Dedifferentiated amniotic fluid mesenchymal stem cell (primary cell): ENCODE results near the gene CASR.

ENCODE experiments used
- DNase-seq: peaks from one replicate; pipeline ENCODE4 v3.0.0-alpha.2; 2016; ENCODE audit errors: extremely low spot score

Gene CASR

GRCh38 chr3:122213650-122214049 lies 30.2 kb downstream of the CASR start:
- no peak for DNase-seq

- no peak for DNase-seq
Measured at GRCh38 chr3:122214711-122215110, 31.2 kb downstream of the CASR start.

GRCh38 chr3:122215592-122216298 lies 32.3 kb downstream of the CASR start:
- DNase-seq, result no peak

- DNase-seq, result no peak
Measured at GRCh38 chr3:122217901-122218300, 34.4 kb downstream of the CASR start.

- no peak for DNase-seq
Measured at GRCh38 chr3:122219242-122219872, 35.9 kb downstream of the CASR start.

- no peak for DNase-seq
Measured at GRCh38 chr3:122227036-122227781, 43.7 kb downstream of the CASR start.

GRCh38 chr3:122230174-122230573 lies 46.7 kb downstream of the CASR start:
- no peak for DNase-seq

GRCh38 chr3:122231465-122232157 lies 48.1 kb downstream of the CASR start:
- DNase-seq, result no peak

- no peak for DNase-seq
Measured at GRCh38 chr3:122232485-122232884, 49.0 kb downstream of the CASR start.

- DNase-seq, result no peak
Measured at GRCh38 chr3:122233101-122233952, 49.9 kb downstream of the CASR start.

GRCh38 chr3:122234117-122234516 lies 50.6 kb downstream of the CASR start:
- DNase-seq, result no peak

GRCh38 chr3:122235147-122235546 lies 51.7 kb downstream of the CASR start:
- no peak for DNase-seq

- no peak for DNase-seq
Measured at GRCh38 chr3:122239112-122239511, 55.6 kb downstream of the CASR start.

- DNase-seq, result no peak
Measured at GRCh38 chr3:122245513-122246174, 62.2 kb downstream of the CASR start.

- DNase-seq, result no peak
Measured at GRCh38 chr3:122246199-122246598, 62.7 kb downstream of the CASR start.

GRCh38 chr3:122247087-122247824 lies 63.8 kb downstream of the CASR start:
- no peak for DNase-seq

GRCh38 chr3:122247825-122248185 lies 64.3 kb downstream of the CASR start:
- DNase-seq, result no peak

- DNase-seq, result no peak
Measured at GRCh38 chr3:122251428-122251827, 68.0 kb downstream of the CASR start.

- no peak for DNase-seq
Measured at GRCh38 chr3:122253581-122253980, 70.1 kb downstream of the CASR start.

- no peak for DNase-seq
Measured at GRCh38 chr3:122255757-122256439, 72.4 kb downstream of the CASR start.
